Uterus (tissue), 4 donors: ENCODE data around the gene ELOVL2. TPM values are rescaled to one million over a fixed set of nuclear protein-coding genes. Genes with fewer than 3 reads are reported as not detected.

Experiments used
- DNase-seq, 2 donors: peaks; one replicate each; pipeline ENCODE4 v3.0.0-alpha.2; 2019 to 2020
- H3K27ac ChIP-seq, 2 donors: fragments of 200-600 bp; sonication (generic); 1 replicate in 1 of 2; 2 replicates in 1 of 2; pipeline ENCODE4 v1.5.1; 2016 to 2018
- H3K27me3 ChIP-seq, 2 donors: fragments of 200-600 bp; sonication (generic); one replicate each; pipeline ENCODE4 v1.5.1; 2018 to 2019; ENCODE audit warnings: control low read depth in 1 of 2
- H3K36me3 ChIP-seq, 2 donors: fragments of 200-600 bp; sonication (generic); one replicate each; pipeline ENCODE4 v1.5.1; 2019; ENCODE audit warnings: control low read depth in 1 of 2
- H3K4me1 ChIP-seq, 2 donors: fragments of 200-600 bp; sonication (generic); one replicate each; pipeline ENCODE4 v1.5.1; 2018 to 2019; ENCODE audit warnings: control low read depth in 1 of 2
- H3K4me3 ChIP-seq, 2 donors: fragments of 200-600 bp; sonication (generic); 1 replicate in 1 of 2; 2 replicates in 1 of 2; pipeline ENCODE4 v1.5.1; 2018 to 2019; ENCODE audit warnings: mild to moderate bottlenecking in 1 of 2
- H3K9me3 ChIP-seq, 2 donors: fragments of 200-600 bp; sonication (generic); one replicate each; pipeline ENCODE4 v1.5.1; 2019; ENCODE audit warnings: control low read depth in 1 of 2
- POLR2A ChIP-seq, 2 donors: fragments of 450-650 bp; IDR thresholded peaks; one replicate each; pipeline ENCODE4 v1.6.1; 2016; ENCODE audit warnings: antibody characterized with exemption in 2 of 2, mild to moderate bottlenecking in 1 of 2, moderate library complexity in 1 of 2
- intact Hi-C: fragments of 100-400 bp; cut with DNase I; formaldehyde crosslinking; loops from one replicate; pipeline ENCODE4 v1.15.1; 2023; ENCODE audit warnings: low total_unique reads
- total RNA-seq, 4 donors: library from RNA; depleted of rRNA in 3 of 4; stranded (reverse); fragments of >200 nt in 3 of 4; gene quantifications; one replicate each; pipeline versions ENCODE4 v1.1.0 to v1.2.4, GENCODE V29; 2014 to 2023
- TF ChIP-seq, protein P1 (sequence below), 4 experiments: fragments of 200-600 bp in 2 of 4; fragments of 450-650 bp in 2 of 4; sonication (generic) in 2 of 4; IDR thresholded peaks; one replicate each; pipeline ENCODE4 v1.5.1; 2016 to 2019; ENCODE audit warnings: antibody characterized with exemption in 4 of 4, mild to moderate bottlenecking in 2 of 4, moderate library complexity in 1 of 4
- donor health status: DM: yes; HTN: yes; CAD: no.

The ELOVL2 gene
- total RNA-seq, 4 donors from 2014 or later, result 0.09 to 3.5 TPM; not detected in 2

DNA sequence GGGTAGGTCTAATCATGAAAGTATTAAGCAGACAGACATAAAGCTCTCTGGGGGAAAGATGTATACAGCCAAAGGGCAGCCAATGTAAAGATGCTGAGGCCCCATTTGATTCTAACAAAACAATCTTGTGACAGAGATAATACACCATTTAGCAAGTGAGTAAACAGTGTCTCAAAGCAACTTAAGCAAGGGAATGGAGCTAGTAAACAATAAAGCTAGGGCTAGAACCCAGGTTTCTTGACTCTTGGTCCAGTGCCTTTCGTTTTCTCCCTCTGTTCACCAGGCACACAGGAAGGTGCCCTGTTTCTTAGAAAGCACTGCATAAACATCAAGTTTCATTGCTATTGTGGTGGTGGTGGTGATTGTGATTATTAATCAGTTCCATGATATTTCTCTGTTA lies 5.1 kb downstream of the ELOVL2 start:
- no peak for DNase-seq
- TF ChIP-seq, protein P1, sequence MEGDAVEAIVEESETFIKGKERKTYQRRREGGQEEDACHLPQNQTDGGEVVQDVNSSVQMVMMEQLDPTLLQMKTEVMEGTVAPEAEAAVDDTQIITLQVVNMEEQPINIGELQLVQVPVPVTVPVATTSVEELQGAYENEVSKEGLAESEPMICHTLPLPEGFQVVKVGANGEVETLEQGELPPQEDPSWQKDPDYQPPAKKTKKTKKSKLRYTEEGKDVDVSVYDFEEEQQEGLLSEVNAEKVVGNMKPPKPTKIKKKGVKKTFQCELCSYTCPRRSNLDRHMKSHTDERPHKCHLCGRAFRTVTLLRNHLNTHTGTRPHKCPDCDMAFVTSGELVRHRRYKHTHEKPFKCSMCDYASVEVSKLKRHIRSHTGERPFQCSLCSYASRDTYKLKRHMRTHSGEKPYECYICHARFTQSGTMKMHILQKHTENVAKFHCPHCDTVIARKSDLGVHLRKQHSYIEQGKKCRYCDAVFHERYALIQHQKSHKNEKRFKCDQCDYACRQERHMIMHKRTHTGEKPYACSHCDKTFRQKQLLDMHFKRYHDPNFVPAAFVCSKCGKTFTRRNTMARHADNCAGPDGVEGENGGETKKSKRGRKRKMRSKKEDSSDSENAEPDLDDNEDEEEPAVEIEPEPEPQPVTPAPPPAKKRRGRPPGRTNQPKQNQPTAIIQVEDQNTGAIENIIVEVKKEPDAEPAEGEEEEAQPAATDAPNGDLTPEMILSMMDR (IDR thresholded peaks at IDR 0.05), result no peak
- TF ChIP-seq POLR2A (IDR thresholded peaks at IDR 0.05), result no peak
- H3K36me3 ChIP-seq, result no peaks in the 10 kb centered on the region
- no peaks in the 10 kb centered on the region for H3K27me3 ChIP-seq
- intact Hi-C loops, result no loop called here
- H3K4me1 ChIP-seq, result peaks cover 0 to 5% of the 10 kb centered on the region in 2 donors
- no peak overlapping the region for H3K27ac ChIP-seq
- no peaks in the 10 kb centered on the region for H3K9me3 ChIP-seq
- H3K4me3 ChIP-seq, result no peak overlapping the region

DNA sequence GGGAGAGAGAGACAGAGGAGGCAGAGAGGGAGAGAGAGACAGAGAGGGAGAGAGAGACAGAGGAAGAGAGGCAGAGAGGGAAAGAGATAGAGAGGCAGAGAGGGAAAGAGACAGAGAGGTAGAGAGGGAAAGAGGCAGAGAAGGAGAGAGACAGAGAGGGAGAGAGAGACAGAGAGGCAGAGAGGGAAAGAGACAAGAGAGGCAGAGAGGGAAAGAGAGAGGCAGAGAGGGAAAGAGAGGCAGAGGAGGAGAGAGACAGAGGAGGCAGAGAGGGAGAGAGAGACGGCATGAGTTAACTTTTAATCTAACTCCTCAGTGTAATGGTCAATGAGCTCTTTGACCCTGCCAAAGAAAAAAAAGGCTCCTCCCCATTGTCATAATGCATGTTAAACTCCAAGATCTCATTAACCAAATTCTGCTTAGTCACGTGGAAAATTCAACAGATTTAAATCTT lies 7.1 kb downstream of the ELOVL2 start:
- H3K4me1 ChIP-seq, result no peaks in the 10 kb centered on the region
- no peak overlapping the region for H3K27ac ChIP-seq
- TF ChIP-seq, protein P1 (IDR thresholded peaks at IDR 0.05), result no peak
- TF ChIP-seq POLR2A (IDR thresholded peaks at IDR 0.05), result no peak
- intact Hi-C loops, result no loop called here
- no peak for DNase-seq
- H3K27me3 ChIP-seq, result no peaks in the 10 kb centered on the region
- no peaks in the 10 kb centered on the region for H3K36me3 ChIP-seq
- no peaks in the 10 kb centered on the region for H3K9me3 ChIP-seq
- no peak overlapping the region for H3K4me3 ChIP-seq

DNA sequence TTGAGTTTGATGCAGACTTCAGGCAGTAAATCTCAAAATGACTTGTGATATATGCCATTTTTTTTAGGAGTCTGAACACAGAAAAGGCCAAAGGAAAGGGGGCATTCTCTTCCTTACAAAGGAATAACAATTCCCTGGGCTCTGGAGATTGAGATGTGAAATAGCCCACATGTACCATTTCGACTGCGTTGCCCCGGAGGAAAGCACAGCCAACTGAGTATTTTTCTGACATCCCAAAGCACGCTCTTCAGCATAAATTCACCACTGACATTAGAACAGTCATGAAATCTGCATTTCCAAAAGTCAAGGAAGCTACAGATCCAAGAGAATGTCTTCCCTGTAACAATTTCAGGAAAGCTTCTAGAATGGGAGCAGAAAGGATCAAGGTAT lies 7.8 kb downstream of the ELOVL2 start:
- no peak for TF ChIP-seq POLR2A (IDR thresholded peaks at IDR 0.05)
- TF ChIP-seq, protein P1 (IDR thresholded peaks at IDR 0.05), result no peak
- H3K4me3 ChIP-seq, result no peak overlapping the region
- DNase-seq, result no peak
- no peaks in the 10 kb centered on the region for H3K27me3 ChIP-seq
- H3K27ac ChIP-seq, result no peak overlapping the region
- H3K36me3 ChIP-seq, result no peaks in the 10 kb centered on the region
- intact Hi-C loops, result no loop called here
- H3K9me3 ChIP-seq, result no peaks in the 10 kb centered on the region
- no peaks in the 10 kb centered on the region for H3K4me1 ChIP-seq

DNA sequence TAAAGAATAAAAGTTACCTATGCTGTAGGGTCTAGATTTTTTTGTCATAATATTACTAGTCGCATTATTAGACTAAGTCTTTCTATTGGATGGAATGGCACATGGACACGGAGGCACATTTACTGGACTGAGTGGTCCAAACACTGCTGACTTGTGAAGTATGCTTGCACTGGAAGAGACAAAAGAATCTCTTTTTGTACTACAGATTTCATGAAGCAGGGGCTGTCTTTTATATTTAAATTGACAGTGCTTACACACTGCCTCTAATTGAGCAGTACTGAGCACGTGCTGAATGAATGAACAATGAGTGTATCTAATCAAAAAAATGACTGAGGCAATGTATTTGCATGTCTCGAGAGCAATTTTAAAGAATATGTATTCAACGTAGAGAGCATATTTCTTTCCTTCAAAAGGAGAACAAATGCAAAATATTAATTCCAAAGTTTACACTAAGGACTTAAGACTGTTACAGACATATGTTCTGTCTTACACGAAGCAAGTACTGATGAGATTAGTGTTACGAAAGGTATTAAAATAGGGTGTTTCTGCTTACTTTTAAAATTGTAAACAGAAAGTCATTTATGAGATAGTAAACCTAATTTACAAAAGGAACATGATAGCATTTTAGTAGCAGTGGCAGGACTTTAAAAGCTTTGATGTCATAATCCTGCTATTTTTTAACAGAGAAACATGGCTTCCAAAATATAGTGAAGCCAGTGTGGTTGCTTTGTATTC lies 8.3 kb downstream of the ELOVL2 start:
- H3K4me1 ChIP-seq, result no peaks in the 10 kb centered on the region
- H3K4me3 ChIP-seq, result no peak overlapping the region
- H3K27me3 ChIP-seq, result no peaks in the 10 kb centered on the region
- intact Hi-C loops, result no loop called here
- H3K9me3 ChIP-seq, result no peaks in the 10 kb centered on the region
- no peak for TF ChIP-seq POLR2A (IDR thresholded peaks at IDR 0.05)
- TF ChIP-seq, protein P1 (IDR thresholded peaks at IDR 0.05), result no peak
- DNase-seq, result no peak
- no peak overlapping the region for H3K27ac ChIP-seq
- H3K36me3 ChIP-seq, result no peaks in the 10 kb centered on the region

DNA sequence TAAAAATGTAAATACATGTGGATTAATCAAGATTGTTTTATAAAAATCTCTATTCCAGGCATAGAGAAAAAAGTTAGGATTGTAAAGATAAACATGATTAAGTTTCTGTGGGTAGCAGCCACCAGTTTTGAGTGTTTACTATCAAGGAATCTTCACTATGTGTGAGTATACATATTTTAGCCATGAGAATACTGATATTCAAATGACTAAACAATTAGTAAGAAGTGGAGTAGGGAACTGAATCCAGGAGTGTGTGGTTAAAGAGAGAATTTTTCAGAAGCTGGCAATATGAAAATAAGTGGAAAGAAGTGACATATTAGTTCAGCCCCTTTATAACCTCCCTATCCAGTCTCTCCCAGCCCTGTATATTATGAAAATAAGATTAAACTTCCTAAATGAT lies 10.3 kb downstream of the ELOVL2 start:
- Histone ChIP-seq H3K27ac (no peak overlapping the region), H3K4me1 (no peaks in the 10 kb centered on the region), H3K4me3 (no peak overlapping the region), H3K27me3 (no peaks in the 10 kb centered on the region), H3K9me3 (no peaks in the 10 kb centered on the region), H3K36me3 (no peaks in the 10 kb centered on the region)
- TF ChIP-seq, protein P1 (IDR thresholded peaks at IDR 0.05), result no peak
- no peak for TF ChIP-seq POLR2A (IDR thresholded peaks at IDR 0.05)
- intact Hi-C loops, result no loop called here
- no peak for DNase-seq
